ENCODE measurements around the gene BBS1. TPM values are rescaled to one million over a fixed set of nuclear protein-coding genes. Genes with fewer than 3 reads are reported as not detected.

The BBS1 gene
- total RNA-seq, 1 experiment from 2014 or later: 29.8 TPM

- no peak overlapping the region for H2AFZ ChIP-seq (ENCODE audit: low read depth, low read length, poor library complexity, severe bottlenecking)
- ChIA-PET POLR2A (no interaction called here), RAD21 (ENCODE audit: low non-redundant PET in 1 of 2, low total read pairs in 2 of 2, uncharacterized antibody in 2 of 2, unreplicated experiment in 2 of 2) (no interaction called here), CTCF (no interaction called here)
- H3K9ac ChIP-seq (ENCODE audit: low read length): no peak overlapping the region
- no peaks in the 10 kb centered on the region for H3K4me1 ChIP-seq (ENCODE audit: control insufficient read depth in 1 of 2, insufficient read depth in 2 of 2, low read length in 2 of 2)
- H3K4me2 ChIP-seq (ENCODE audit: low read length): no peak overlapping the region
- no peak overlapping the region for H3K27ac ChIP-seq (ENCODE audit: low read depth, low read length)
- TF ChIP-seq YY1 (IDR thresholded peaks at IDR 0.05; ENCODE audit: extremely low read depth, insufficient replicate concordance, low read depth, low read length) (no peak), JUND (IDR thresholded peaks at IDR 0.05) (no peak), SIN3A (IDR thresholded peaks at IDR 0.05; ENCODE audit: low read depth) (no peak), EZH2phosphoT487 (IDR thresholded peaks at IDR 0.05; ENCODE audit: borderline replicate concordance) (no peak), ZFX (IDR thresholded peaks at IDR 0.05) (no peak), CEBPB (IDR thresholded peaks at IDR 0.05; ENCODE audit: low read depth) (no peak), SP1 (IDR thresholded peaks at IDR 0.05; ENCODE audit: low read depth) (no peak)
- no TSS peak for BruUV-seq (replicated peaks)
- no peaks in the 10 kb centered on the region for H4K20me1 ChIP-seq (ENCODE audit: insufficient read depth)
- intact Hi-C loops (cut with micrococcal nuclease): no loop called here
- no peaks in the 10 kb centered on the region; a peak in 1 of 4 replicates for H3K36me3 ChIP-seq (ENCODE audit: control insufficient read depth in 1 of 2, insufficient read depth in 2 of 2, low read length in 2 of 2)
- no peaks in the 10 kb centered on the region for H3K9me2 ChIP-seq (ENCODE audit: insufficient read depth)
- no peak overlapping the region for H3K4me3 ChIP-seq (replicated peaks in 1 of 2; ENCODE audit: low read depth in 1 of 2, low read length in 2 of 2)
- H3K27me3 ChIP-seq (ENCODE audit: insufficient read depth, low read length): no peaks in the 10 kb centered on the region
- no peaks in the 10 kb centered on the region for H3K79me2 ChIP-seq (ENCODE audit: insufficient read depth, low read length)
- ATAC-seq (no peak; the same call in 1 of the 2 replicates), DNase-seq (ENCODE audit: low read depth, low spot score) (no peak)
- no peaks in the 10 kb centered on the region for H3K9me3 ChIP-seq (ENCODE audit: control insufficient read depth in 1 of 2, insufficient read depth in 1 of 2, low read depth in 1 of 2, low read length in 2 of 2)
These were observed 20.7 kb downstream of the BBS1 start for GRCh38 chr11:66530927-66531709.

DNA sequence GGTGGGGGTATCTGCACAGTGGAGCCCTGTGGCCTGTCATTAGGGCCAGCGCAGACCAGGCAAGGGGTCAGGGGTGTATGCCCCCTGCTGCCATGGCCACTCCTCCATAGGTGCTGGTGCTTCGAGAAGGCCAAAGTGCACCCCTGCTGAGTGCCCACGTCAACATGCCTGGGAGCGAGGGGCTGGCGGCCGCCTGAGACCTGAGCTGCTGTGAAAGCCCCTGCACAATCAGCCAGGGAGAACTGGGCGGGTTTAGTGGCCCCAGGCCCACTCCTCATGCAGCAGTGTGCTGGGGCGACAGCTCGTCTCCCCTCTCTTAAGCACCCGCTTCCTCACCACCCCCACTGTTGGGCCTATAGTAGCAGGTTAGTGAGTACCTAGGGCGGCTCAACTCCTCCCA, 21.4 kb downstream of the BBS1 start:
- Histone ChIP-seq H3K9me2 (ENCODE audit: insufficient read depth) (no peaks in the 10 kb centered on the region), H3K9ac (ENCODE audit: low read length) (no peak overlapping the region), H3K4me1 (ENCODE audit: control insufficient read depth in 1 of 2, insufficient read depth in 2 of 2, low read length in 2 of 2) (no peaks in the 10 kb centered on the region), H2AFZ (ENCODE audit: low read depth, low read length, poor library complexity, severe bottlenecking) (no peak overlapping the region), H4K20me1 (ENCODE audit: insufficient read depth) (no peaks in the 10 kb centered on the region), H3K4me3 (replicated peaks in 1 of 2; ENCODE audit: low read depth in 1 of 2, low read length in 2 of 2) (no peak overlapping the region), H3K79me2 (ENCODE audit: insufficient read depth, low read length) (no peaks in the 10 kb centered on the region), H3K4me2 (ENCODE audit: low read length) (no peak overlapping the region), H3K27me3 (ENCODE audit: insufficient read depth, low read length) (no peaks in the 10 kb centered on the region), H3K27ac (ENCODE audit: low read depth, low read length) (no peak overlapping the region), H3K36me3 (ENCODE audit: control insufficient read depth in 1 of 2, insufficient read depth in 2 of 2, low read length in 2 of 2) (no peaks in the 10 kb centered on the region; a peak in 1 of 4 replicates), H3K9me3 (ENCODE audit: control insufficient read depth in 1 of 2, insufficient read depth in 1 of 2, low read depth in 1 of 2, low read length in 2 of 2) (no peaks in the 10 kb centered on the region)
- ChIA-PET CTCF (no interaction called here), POLR2A (no interaction called here), RAD21 (ENCODE audit: low non-redundant PET in 1 of 2, low total read pairs in 2 of 2, uncharacterized antibody in 2 of 2, unreplicated experiment in 2 of 2) (no interaction called here)
- intact Hi-C loops (cut with micrococcal nuclease): no loop called here
- BruUV-seq (replicated peaks): no TSS peak
- ATAC-seq: no peak
- DNase-seq (ENCODE audit: low read depth, low spot score): no peak
- TF ChIP-seq REST (IDR thresholded peaks at IDR 0.05; ENCODE audit: low read depth) (no peak), CEBPB (IDR thresholded peaks at IDR 0.05; ENCODE audit: low read depth) (no peak), SIN3A (IDR thresholded peaks at IDR 0.05; ENCODE audit: low read depth) (no peak), YY1 (IDR thresholded peaks at IDR 0.05; ENCODE audit: extremely low read depth, insufficient replicate concordance, low read depth, low read length) (no peak), POLR2A (IDR thresholded peaks at IDR 0.05; ENCODE audit: borderline replicate concordance, extremely low read depth, insufficient read depth, insufficient read length) (no peak), ELF1 (IDR thresholded peaks at IDR 0.05; ENCODE audit: borderline replicate concordance, low read depth) (no peak), ZBTB33 (IDR thresholded peaks at IDR 0.05; ENCODE audit: extremely low read depth, insufficient replicate concordance, low read length) (no peak), TCF7L2 (IDR thresholded peaks at IDR 0.05; ENCODE audit: borderline replicate concordance, extremely low read depth, insufficient read depth, insufficient read length) (no peak), EZH2 (IDR thresholded peaks at IDR 0.05) (no peak), ZFX (IDR thresholded peaks at IDR 0.05) (no peak), SP1 (IDR thresholded peaks at IDR 0.05; ENCODE audit: low read depth) (no peak)
- TF ChIP-seq, protein P1, sequence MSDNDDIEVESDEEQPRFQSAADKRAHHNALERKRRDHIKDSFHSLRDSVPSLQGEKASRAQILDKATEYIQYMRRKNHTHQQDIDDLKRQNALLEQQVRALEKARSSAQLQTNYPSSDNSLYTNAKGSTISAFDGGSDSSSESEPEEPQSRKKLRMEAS (IDR thresholded peaks at IDR 0.05): no peak
